ENCODE data around the gene WWOX.

- TF ChIP-seq, protein P1, sequence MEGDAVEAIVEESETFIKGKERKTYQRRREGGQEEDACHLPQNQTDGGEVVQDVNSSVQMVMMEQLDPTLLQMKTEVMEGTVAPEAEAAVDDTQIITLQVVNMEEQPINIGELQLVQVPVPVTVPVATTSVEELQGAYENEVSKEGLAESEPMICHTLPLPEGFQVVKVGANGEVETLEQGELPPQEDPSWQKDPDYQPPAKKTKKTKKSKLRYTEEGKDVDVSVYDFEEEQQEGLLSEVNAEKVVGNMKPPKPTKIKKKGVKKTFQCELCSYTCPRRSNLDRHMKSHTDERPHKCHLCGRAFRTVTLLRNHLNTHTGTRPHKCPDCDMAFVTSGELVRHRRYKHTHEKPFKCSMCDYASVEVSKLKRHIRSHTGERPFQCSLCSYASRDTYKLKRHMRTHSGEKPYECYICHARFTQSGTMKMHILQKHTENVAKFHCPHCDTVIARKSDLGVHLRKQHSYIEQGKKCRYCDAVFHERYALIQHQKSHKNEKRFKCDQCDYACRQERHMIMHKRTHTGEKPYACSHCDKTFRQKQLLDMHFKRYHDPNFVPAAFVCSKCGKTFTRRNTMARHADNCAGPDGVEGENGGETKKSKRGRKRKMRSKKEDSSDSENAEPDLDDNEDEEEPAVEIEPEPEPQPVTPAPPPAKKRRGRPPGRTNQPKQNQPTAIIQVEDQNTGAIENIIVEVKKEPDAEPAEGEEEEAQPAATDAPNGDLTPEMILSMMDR (IDR thresholded peaks at IDR 0.05), result no peak
- no peak for TF ChIP-seq POLR2A (IDR thresholded peaks at IDR 0.05)
- no peak for TF ChIP-seq EP300 (IDR thresholded peaks at IDR 0.05)
These were observed 1054.6 kb downstream of the WWOX start for GRCh38 chr16:79154086-79154485.
